ENCODE measurements around the gene UBQLN3.

DNA sequence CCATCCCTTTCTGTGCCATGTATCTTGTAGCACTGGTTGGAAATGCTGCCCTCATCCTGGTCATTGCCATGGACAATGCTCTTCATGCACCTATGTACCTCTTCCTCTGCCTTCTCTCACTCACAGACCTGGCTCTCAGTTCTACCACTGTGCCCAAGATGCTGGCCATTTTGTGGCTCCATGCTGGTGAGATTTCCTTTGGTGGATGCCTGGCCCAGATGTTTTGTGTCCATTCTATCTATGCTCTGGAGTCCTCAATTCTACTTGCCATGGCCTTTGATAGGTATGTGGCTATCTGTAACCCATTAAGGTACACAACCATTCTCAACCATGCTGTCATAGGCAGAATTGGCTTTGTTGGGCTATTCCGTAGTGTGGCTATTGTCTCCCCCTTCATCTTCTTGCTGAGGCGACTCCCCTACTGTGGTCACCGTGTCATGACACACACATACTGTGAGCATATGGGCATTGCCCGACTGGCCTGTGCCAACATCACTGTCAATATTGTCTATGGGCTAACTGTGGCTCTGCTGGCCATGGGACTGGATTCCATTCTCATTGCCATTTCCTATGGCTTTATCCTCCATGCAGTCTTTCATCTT is 20.9 kb downstream of the UBQLN3 start:
- TF ChIP-seq, protein P1, sequence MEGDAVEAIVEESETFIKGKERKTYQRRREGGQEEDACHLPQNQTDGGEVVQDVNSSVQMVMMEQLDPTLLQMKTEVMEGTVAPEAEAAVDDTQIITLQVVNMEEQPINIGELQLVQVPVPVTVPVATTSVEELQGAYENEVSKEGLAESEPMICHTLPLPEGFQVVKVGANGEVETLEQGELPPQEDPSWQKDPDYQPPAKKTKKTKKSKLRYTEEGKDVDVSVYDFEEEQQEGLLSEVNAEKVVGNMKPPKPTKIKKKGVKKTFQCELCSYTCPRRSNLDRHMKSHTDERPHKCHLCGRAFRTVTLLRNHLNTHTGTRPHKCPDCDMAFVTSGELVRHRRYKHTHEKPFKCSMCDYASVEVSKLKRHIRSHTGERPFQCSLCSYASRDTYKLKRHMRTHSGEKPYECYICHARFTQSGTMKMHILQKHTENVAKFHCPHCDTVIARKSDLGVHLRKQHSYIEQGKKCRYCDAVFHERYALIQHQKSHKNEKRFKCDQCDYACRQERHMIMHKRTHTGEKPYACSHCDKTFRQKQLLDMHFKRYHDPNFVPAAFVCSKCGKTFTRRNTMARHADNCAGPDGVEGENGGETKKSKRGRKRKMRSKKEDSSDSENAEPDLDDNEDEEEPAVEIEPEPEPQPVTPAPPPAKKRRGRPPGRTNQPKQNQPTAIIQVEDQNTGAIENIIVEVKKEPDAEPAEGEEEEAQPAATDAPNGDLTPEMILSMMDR (IDR thresholded peaks at IDR 0.05; ENCODE audit: borderline replicate concordance, extremely low read depth, low read length, poor library complexity, severe bottlenecking): no peak
- TF ChIP-seq EZH2 (IDR thresholded peaks at IDR 0.05; ENCODE audit: borderline replicate concordance, low read depth, low read length, severe bottlenecking): no peak
